NOMO-1 treated with DMSO at 0.1 percent for 48 hours (cell line): ENCODE measurements around the gene HSPA1A.
"Not testable (repeated sequence)": the region's sequence is repeated elsewhere in the genome, so short reads cannot be mapped to it uniquely, and the experiment has no call there.

Source experiments
- DNase-seq: peaks from one replicate; lab custom pipeline; 2025; ENCODE audit not compliant: unreplicated experiment; lab: John Stamatoyannopoulos, UW

The HSPA1A gene

DNA sequence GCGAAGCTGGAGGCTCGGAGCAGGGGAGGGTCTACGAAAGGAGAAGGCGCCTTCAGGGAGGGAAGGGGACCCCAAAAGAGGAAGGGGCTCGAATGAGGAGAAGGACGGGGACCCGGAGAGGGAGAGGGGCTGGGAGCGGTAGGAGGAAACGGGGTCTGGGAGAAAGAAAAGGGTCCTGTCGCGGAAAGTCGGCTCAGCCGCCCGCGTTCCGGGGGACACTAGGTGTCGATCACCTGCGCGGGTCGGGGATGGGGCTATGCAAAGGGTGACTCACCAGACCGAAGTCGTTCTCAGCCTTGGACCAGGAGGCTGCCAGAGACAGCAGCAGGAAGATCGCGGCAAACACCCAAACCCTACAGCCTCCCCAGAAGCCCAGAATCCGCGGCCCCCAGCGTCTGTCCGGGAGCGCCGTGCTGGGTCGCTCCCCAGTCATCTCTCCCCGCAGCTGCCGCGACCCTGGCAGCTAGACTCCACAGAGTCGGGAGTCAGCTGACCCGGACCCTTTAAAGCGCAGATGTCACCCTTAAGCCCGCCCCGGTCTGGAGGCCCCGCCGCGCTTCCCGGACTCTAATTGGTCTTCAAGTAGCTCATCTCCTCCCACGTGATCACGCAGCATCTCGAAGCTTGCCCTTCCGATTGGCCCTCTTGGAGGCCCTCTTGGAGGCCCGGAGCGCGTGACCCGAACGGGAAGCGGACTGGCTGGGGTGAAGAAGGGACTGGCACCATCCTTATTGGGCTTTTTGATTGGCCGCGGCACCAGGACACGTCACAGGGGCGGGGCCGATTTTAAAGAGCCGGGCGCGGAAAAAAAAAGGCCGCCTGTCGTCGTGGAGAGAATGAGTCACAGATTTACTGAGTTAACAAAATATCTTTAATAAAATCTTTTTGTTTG is 47.2 kb downstream of the HSPA1A start, which contains the start of gene NEU1:
Gene NEU1, minus strand, starts transcription at position 478 of the 892 bp plus-strand sequence. Its CDS starts 45 bp downstream, at position 433.
- DNase-seq = peak; percentile 100

DNA sequence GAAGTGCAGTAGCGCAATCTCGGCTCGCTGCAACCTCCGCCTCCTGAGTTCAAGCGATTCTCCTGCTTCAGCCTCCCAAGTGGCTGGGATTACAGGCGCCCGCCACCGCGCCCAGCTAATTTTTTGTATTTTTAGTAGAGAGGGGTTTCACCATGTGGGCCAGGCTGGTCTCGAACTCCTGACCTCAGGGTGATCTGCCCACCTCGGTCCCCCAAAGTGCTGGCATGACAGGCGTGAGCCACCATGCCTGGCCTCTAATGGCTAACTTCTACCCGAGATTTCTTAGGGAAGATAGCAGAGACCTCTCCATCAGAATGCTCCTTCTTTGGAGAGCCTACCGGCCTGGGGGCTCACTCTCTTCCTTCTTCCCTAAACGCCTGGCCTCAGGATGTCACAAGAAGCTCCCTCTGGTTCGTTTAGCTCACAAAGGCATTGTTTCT is 48.8 kb downstream of the HSPA1A start:
- DNase-seq = not testable (repeated sequence)

GRCh38 chr6:31864818-31865204 is 49.5 kb downstream of the HSPA1A start:
- DNase-seq = no peak

DNA sequence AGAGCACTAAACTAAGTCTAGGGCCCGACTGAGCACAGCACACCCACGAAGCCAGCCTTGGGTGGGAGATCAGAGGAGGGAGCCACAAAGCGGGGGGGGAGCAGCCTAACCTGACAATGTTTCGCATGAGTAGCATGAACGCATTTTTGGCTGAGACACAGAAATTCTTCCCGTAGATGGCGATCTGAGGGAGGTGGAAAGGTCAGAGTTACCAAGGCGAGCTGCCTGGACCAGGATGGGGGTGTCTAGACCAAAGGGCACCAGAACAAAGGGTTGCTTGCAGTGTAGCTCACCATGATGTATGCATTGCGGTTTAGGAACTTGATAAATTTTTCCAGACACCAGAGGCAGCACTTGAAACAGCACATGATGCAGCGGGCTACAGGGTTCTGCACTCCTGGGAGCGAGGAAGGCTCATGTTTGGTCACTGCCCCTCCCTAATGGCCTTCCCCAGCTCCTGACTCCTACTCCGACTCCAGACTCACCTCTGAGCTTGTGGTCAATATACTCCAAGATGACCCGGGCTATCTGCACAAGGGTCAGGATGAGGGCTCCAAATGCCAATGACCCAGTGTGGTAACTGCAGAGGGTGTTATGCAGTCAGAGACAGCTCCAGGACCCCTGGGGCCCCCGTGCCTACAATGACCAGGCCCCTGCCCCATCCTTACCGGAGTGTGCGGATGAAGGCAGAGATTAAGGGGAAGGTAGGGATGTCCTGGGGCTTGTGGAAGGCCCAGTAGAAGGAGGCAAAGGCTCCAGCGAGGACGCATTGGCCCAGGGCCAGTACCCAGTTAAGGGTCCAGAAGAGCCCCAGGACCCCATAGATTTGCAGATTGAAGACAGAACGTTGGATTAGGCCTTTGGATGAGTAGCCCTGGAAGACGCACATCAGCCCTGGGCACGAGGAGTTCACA is 50.1 kb downstream of the HSPA1A start:
- DNase-seq = no peak
